ES-I3 (cell line): ENCODE results near the gene AKNAD1.

ENCODE experiments used
- H3K36me3 ChIP-seq: 2 replicates; pipeline ENCODE4 v1.6.1; 2013; ENCODE audit warnings: mild to moderate bottlenecking, low read length, control low read depth, moderate library complexity; ENCODE audit not compliant: insufficient read depth
- H3K4me1 ChIP-seq: 2 replicates; pipeline ENCODE4 v1.6.1; 2013; ENCODE audit warnings: mild to moderate bottlenecking, control low read depth, low read length; ENCODE audit not compliant: insufficient read depth
- H3K9ac ChIP-seq: 2 replicates; pipeline ENCODE4 v1.6.1; 2013; ENCODE audit warnings: low read depth, mild to moderate bottlenecking, low read length, moderate library complexity
- H3K9me3 ChIP-seq: 2 replicates; pipeline ENCODE4 v1.6.1; 2013; ENCODE audit warnings: mild to moderate bottlenecking, low read length, moderate library complexity; ENCODE audit not compliant: control insufficient read depth, insufficient read depth

The AKNAD1 gene

DNA sequence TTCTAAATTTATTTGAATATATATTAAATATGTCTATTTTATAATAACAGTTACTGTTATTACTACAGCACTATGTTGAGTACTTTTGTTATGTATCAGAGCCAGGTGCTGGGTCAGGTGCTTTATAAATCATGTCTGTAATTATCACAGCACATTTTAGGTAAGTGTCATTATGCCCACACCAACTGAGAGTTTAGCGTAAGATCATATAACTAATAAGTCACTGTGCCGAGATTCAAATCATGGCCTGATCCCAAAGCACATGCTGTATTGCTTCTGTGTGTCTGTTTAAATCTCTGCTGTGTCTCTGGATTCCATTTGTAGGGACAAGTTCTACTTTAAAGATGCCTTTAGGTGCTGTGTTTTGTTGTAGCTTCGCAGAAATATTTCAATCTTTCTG lies 21.8 kb upstream of the AKNAD1 start:
- Histone ChIP-seq H3K9ac (no peak overlapping the region), H3K36me3 (no peaks in the 10 kb centered on the region), H3K9me3 (no peaks in the 10 kb centered on the region), H3K4me1 (no peaks in the 10 kb centered on the region)

DNA sequence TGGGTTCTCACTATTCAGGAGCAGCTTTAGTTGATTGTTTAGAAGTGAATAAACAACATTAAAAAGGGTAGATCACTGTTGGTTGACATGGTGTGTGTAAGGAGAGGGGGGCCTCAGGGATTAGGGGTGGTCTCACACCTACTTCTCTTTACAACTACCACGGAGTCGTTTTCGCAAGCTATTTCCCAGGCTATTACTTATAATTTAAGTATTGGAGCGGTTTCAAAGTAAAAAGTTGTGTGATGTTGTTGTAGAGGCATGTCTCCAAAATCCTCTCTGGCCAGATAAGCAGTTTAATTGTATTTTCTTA lies 21.2 kb upstream of the AKNAD1 start:
- no peaks in the 10 kb centered on the region for H3K4me1 ChIP-seq
- H3K9me3 ChIP-seq, result no peaks in the 10 kb centered on the region
- H3K9ac ChIP-seq, result peak overlapping the region; percentile 87
- H3K36me3 ChIP-seq, result no peaks in the 10 kb centered on the region

DNA sequence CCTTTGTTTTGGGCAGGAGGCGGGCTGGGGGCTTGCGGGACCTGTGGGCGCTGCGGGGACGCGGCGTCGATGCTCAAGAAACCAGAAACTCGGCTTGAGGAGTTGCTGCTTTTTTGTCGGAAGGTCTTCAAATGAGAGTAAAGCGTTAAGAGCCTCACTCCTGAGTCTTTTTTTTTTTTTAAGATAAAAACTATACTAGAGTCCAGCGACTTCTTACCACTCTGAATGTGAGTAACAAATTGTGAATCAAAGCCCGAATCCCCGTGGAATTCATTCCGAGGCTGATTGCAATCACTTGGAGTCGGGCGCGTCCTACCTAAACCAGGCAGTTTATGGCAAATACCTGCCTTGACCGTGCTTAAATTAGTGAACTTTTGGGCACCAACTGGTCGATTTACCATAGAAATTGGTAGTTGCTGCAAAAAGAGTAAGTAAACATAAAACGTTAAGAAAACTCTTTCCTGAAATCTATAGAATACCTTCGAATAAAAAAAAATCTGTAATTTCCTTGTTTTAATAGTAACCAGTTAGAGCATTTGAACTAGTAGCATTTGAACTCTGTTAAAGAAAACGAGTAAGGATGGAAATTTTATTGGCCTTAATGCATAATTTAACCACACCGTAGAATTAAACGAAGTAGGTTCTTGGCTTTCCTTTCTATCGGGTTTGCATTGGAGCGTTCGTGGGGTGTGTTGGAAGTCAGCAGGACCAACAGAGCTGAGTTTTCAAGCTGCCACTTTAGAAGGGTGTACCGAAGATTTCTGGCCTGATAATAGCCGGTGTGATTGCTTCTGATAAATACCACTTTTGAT lies 20.7 kb upstream of the AKNAD1 start:
- Histone ChIP-seq H3K9me3 (no peaks in the 10 kb centered on the region), H3K36me3 (no peaks in the 10 kb centered on the region), H3K9ac (peak overlapping the region; percentile 87), H3K4me1 (no peaks in the 10 kb centered on the region)

DNA sequence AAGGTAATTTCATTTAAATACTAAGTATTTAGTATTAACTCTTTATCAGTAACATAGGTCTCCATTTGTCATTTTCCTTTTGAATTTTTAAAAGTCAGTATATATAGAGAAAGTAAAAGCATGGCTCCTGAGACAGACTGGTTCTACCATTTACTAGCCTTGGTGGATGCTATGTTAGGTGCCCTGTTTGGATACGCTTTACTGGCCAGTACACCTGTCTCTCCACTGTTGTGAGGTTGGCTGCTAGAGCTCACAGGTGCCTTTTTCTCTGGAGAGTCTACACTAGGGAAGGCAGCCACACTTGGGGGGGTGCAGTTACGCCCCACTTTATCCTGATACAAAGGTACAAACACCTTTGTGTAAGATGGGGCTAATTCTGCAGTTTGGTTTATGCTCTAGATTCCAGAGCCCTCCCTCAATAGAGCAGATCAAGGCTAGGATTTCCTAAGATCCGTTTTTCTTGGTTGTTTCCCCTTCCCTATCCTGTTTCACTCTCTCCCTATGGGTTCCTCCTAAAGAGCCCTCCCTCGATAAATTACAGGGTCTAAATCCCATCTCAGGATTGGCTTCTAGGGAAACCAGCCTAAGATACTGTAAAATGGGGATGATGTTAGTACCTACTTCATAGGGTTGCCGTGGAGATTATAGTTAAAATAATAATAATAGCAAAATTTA lies 14.3 kb upstream of the AKNAD1 start:
- no peaks in the 10 kb centered on the region for H3K9me3 ChIP-seq
- H3K4me1 ChIP-seq, result peaks cover 13% of the 10 kb centered on the region; the same call in 1 of the 2 replicates
- H3K36me3 ChIP-seq, result no peaks in the 10 kb centered on the region
- no peak overlapping the region for H3K9ac ChIP-seq

DNA sequence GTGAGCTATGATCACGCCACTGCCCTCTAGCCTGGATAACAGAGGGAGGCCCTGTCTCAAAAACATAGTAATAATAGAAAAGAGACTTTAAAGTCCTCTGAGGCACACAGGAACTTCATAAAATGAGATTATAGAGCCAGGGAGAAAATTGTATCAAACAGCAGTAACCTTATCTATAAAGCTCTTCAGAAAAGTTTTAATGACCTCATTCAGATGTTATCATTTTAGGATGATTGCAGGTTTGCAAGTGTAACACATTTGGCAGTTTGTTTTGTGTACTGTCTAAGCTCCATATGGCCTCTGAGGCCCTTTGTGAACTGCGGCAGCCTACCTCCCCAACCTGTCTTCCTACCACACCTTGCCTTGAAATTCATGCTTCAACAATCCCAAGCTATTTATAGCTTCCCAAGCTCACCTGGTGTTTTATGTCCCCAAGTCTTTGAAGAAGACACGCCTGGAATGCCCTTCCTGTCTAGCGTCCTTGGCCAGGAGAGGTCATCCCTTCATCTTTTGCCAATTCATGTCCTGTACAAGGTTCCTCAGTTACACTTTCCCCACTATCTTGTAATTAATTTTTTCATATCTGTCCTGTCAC lies 8.5 kb upstream of the AKNAD1 start:
- Histone ChIP-seq H3K4me1 (peaks cover 1% of the 10 kb centered on the region; the same call in 1 of the 2 replicates), H3K9me3 (no peaks in the 10 kb centered on the region), H3K36me3 (no peaks in the 10 kb centered on the region), H3K9ac (no peak overlapping the region)

DNA sequence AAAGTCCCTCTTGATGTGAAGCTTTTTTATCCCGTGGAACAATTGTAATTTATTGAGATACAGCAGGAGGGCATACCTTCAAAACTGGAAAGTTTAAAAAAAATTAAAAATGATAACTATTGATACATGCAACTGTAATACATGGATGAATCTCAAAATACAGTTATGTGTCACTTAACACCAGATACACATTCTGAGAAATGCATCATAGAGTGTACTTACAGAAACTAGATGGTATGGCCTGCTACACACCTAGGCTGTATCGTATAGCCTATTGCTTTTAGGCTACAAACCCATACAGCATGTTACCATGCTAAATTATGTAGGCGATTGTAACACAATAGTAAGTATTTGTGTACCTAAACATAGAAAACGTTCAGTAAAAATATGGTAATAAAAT lies 7.1 kb upstream of the AKNAD1 start:
- no peaks in the 10 kb centered on the region for H3K4me1 ChIP-seq
- no peaks in the 10 kb centered on the region for H3K9me3 ChIP-seq
- no peak overlapping the region for H3K9ac ChIP-seq
- no peaks in the 10 kb centered on the region for H3K36me3 ChIP-seq

DNA sequence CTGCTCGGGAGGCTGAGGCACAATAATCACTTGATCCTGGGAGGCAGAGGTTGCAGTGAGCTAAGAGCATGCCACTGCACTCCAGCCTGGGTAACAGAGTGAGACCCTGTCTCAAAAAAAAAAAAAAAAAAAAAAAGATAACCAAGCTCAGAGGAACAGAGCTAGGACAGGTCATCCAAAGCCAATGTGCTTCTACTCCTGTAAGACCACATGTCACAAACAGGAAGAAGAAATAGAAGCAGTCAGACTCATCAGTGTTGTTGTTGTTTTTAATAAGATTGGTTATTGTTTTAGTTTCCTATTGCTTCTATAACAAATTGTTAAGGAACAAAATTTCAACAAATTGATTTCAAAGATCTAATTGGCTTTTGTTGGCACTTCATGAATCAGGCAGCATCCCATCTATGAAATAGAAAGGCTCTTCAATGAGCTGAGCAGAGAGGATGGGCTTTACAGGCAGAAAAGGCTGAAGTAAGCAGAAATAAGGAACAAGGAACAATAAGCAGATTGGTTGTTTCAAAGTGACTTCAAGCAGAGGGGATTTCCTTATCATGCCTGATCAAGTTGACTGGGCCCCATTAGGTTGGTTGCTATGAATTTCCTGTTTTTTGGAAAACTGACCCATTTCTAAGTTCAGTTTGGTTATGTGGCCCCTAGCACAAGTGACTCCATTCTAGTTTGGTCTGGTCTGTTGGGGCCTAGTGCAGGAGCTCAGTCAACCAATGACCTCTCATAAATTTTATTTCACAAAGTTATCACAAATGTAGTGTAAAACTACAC lies 6.0 kb upstream of the AKNAD1 start:
- H3K9me3 ChIP-seq, result no peaks in the 10 kb centered on the region
- no peaks in the 10 kb centered on the region for H3K36me3 ChIP-seq
- peaks cover 5% of the 10 kb centered on the region; the same call in 1 of the 2 replicates for H3K4me1 ChIP-seq
- H3K9ac ChIP-seq, result no peak overlapping the region

DNA sequence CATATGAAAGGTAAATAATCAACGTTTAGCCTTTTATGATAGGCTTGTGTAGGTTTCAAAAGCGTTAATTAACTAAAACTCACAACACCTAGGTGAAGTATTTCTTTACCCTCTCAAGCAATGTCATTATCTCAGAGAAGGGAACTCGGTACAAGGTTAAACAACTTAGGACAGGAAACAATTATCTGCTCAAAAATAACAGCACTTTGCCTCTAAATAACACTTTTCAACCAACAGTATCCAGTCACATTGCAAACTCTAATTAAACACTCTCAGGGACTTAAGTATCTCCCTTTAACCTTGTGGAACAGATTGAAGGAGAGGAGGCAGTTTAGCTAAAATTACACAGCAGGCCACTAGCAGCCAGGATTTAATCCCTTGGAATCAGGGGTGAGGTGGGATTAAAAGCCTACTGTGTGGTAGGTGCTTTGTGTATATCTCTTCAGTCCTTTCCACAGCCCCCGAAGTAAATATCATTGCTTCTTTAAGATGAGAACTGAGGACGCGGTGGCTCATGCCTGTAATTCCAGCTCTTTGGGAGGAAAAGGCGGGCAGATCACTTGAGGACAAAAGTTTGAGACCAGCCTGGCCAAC lies 5.2 kb upstream of the AKNAD1 start:
- Histone ChIP-seq H3K9ac (no peak overlapping the region), H3K4me1 (peaks cover 5% of the 10 kb centered on the region; the same call in 1 of the 2 replicates), H3K36me3 (no peaks in the 10 kb centered on the region), H3K9me3 (no peaks in the 10 kb centered on the region)

DNA sequence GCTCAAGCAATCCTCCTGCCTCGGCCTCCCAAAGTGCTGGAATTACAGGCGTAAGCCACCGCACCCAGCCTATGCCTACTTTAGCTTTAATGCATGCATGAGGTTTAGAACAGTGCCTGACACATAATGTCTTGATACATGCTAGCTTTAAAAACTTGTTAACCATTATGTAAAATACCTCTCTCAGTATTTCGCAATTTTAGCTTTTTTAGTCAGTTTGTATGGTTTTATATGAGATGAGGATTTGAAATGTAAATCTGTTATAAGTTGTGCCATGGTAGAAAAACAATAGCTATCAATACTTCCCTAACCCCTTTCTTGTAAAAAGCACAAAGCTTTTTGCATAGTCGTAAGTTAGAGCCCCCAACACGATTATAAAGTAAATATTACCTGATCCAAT lies 4.7 kb upstream of the AKNAD1 start:
- Histone ChIP-seq H3K4me1 (peaks cover 5% of the 10 kb centered on the region; the same call in 1 of the 2 replicates), H3K36me3 (no peaks in the 10 kb centered on the region), H3K9me3 (no peaks in the 10 kb centered on the region), H3K9ac (no peak overlapping the region)

DNA sequence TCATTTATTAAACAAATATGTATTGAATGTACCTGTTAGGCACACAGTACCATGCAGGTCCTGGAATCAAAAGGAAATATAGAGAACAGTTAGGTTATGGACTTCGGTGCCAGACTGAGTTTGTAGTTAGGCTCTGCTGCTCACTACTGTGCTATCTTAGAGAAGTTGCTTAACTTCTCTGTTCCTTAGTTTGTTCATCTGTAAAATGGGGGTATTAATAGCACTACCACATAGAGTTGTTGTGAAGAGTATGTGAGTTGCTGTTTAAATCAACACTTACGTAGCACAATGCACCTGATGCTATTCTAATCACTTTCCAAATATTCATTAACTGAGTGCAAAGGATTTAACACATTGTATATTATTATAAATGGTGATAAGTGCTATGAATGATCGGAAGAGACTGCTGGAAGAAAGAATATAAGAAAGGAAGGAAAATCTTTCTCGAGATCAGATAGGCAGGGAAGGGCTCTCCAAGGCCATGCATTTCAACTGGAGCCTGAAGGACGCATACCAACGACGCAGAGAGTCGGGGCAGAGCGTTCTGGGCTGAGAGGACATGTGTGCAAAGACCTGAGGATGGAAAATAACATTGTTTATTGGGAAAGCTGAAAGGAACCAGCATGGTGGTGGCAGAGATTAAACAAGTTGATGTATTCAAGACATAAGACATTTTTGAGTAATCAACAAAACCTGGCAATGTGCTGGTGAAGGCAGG lies 3.5 kb upstream of the AKNAD1 start:
- Histone ChIP-seq H3K4me1 (peaks cover 5% of the 10 kb centered on the region; the same call in 1 of the 2 replicates), H3K9ac (no peak overlapping the region), H3K36me3 (no peaks in the 10 kb centered on the region), H3K9me3 (no peaks in the 10 kb centered on the region)

DNA sequence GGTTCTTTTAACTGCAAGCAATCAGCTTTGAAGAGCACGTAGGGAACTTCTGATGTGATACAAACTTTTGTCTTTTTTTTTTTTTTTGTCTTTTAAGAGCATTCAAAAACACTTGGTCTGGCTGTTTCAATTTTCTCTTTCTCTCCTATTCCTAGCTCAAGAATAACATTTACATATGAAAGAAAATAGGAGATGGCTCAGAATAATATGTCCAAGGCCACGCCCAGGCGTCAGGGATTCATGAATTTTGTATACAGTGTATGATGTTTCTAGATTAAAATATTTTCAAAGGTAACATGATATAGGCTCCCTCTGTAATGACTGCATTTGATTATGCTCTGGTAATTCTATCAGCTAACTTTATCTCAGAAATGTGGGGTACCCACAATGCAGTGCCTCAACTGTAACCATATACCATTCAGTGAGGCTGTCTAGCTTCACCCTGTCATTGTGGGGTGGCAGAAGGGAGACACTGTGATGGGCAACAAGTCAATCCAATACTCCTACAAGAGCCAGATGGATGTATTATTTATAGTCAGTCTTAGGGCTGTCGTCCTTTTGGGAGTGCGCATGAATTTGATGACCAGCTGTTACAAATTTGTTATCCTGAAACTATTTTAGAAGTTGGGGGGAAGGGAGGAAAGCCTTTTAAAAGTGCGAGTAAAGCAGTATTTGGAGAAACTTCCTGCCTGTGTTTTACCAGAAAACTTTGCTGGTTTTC lies 1.5 kb upstream of the AKNAD1 start:
- no peaks in the 10 kb centered on the region for H3K9me3 ChIP-seq
- peaks cover 5% of the 10 kb centered on the region; the same call in 1 of the 2 replicates for H3K4me1 ChIP-seq
- H3K9ac ChIP-seq, result no peak overlapping the region
- H3K36me3 ChIP-seq, result no peaks in the 10 kb centered on the region

DNA sequence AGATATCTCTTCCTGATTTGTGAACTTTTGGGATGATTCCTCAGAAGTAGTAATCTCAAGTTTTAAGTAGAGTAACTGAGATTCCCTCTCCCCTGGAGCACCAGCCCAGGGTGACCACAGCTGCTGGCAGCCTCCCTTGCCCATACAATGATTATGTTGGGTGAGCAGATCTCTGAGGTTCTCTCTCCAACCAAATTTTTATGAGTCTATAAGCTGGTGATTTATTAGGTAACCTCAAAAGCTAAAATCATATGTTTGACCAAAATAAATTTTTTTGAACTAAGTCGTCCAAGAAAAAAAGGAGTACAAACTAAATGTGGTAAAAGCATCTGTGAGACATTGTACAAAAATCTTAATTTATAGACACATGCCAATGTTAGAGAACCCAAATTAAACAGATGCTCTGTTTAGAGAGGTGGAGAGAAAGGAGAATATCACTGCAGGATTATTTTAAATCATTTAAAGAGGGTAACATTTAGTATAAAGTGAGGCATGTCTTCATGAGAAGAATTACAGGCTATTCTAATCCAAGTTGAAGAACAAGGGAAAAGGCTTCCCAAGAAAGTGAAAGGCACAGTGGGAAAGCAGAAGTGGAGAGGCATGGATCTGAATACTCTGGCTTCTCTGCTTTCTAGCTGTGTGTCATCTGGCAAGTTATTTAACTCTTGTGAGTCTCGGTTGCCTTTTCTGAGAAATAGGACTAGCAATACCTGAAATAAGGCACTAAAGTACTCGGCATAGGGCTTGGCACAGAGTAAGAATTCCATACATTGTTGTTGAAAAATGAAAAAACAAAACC lies 2.5 kb downstream of the AKNAD1 start:
- Histone ChIP-seq H3K4me1 (peaks cover 5% of the 10 kb centered on the region; the same call in 1 of the 2 replicates), H3K9me3 (no peaks in the 10 kb centered on the region), H3K36me3 (no peaks in the 10 kb centered on the region), H3K9ac (no peak overlapping the region)
